Measurements from ENCODE around the gene GRID2. TPM values are rescaled to one million over a fixed set of nuclear protein-coding genes. Genes with fewer than 3 reads are reported as not detected.

Gene GRID2
- total and polyA plus RNA-seq, 2 of the 4 experiments (the other 2 are of a cell fraction) = under 0.01 TPM; not detected in 1

GRCh38 chr4:93217431-93217830 is 913.7 kb downstream of the GRID2 start:
- H2BK5ac ChIP-seq (ENCODE audit: low read depth, low read length, poor library complexity, severe bottlenecking) = no peak overlapping the region
- H4K5ac ChIP-seq (ENCODE audit: low read depth, low read length) = no peak overlapping the region
- H3K36me3 ChIP-seq (ENCODE audit: control insufficient read depth, insufficient read depth, low read length) = no peaks in the 10 kb centered on the region
- no peak overlapping the region for H3K4ac ChIP-seq (ENCODE audit: low read depth, low read length)
- WGBS, 2 experiments (ENCODE audit: extremely low coverage in 2 of 2, insufficient read length in 1 of 2) = no CpG with 5 or more reads among the region's 2 CpGs
- ChIA-PET POLR2A (ENCODE audit: unreplicated experiment) (no interaction called here), CTCF (no interaction called here)
- no peaks in the 10 kb centered on the region for H3K9me3 ChIP-seq (ENCODE audit: control insufficient read depth, insufficient read depth, low read length)
- H3K4me2 ChIP-seq (ENCODE audit: low read depth, low read length) = no peak overlapping the region
- no peak overlapping the region for H2AFZ ChIP-seq (replicated peaks; ENCODE audit: low read length, poor library complexity)
- ATAC-seq (ENCODE audit: low read depth) (no peak), DNase-seq (no peak)
- no peak overlapping the region for H4K8ac ChIP-seq (ENCODE audit: low read depth in 2 of 2, low read length in 2 of 2)
- no peaks in the 10 kb centered on the region for H3K27me3 ChIP-seq (ENCODE audit: control insufficient read depth, insufficient read depth, low read length)
- H3K27ac ChIP-seq (ENCODE audit: insufficient read depth, low read length) = no peak overlapping the region
- TF ChIP-seq RCOR1 (IDR thresholded peaks at IDR 0.05; ENCODE audit: insufficient replicate concordance, low read length) = no peak
- TF ChIP-seq, protein P1, sequence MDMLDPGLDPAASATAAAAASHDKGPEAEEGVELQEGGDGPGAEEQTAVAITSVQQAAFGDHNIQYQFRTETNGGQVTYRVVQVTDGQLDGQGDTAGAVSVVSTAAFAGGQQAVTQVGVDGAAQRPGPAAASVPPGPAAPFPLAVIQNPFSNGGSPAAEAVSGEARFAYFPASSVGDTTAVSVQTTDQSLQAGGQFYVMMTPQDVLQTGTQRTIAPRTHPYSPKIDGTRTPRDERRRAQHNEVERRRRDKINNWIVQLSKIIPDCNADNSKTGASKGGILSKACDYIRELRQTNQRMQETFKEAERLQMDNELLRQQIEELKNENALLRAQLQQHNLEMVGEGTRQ (IDR thresholded peaks at IDR 0.05; ENCODE audit: low read depth, low read length) = no peak
- TF ChIP-seq, protein P2, sequence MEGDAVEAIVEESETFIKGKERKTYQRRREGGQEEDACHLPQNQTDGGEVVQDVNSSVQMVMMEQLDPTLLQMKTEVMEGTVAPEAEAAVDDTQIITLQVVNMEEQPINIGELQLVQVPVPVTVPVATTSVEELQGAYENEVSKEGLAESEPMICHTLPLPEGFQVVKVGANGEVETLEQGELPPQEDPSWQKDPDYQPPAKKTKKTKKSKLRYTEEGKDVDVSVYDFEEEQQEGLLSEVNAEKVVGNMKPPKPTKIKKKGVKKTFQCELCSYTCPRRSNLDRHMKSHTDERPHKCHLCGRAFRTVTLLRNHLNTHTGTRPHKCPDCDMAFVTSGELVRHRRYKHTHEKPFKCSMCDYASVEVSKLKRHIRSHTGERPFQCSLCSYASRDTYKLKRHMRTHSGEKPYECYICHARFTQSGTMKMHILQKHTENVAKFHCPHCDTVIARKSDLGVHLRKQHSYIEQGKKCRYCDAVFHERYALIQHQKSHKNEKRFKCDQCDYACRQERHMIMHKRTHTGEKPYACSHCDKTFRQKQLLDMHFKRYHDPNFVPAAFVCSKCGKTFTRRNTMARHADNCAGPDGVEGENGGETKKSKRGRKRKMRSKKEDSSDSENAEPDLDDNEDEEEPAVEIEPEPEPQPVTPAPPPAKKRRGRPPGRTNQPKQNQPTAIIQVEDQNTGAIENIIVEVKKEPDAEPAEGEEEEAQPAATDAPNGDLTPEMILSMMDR (conservative IDR thresholded peaks at IDR 0.05; ENCODE audit: low read depth, low read length) = no peak
- no peak for TF ChIP-seq SMC3 (IDR thresholded peaks at IDR 0.05; ENCODE audit: low read depth, low read length)
- TF ChIP-seq CEBPB (IDR thresholded peaks at IDR 0.05; ENCODE audit: low read depth, low read length) = no peak
- no peak for TF ChIP-seq ELK1 (IDR thresholded peaks at IDR 0.05; ENCODE audit: borderline replicate concordance, low read depth, low read length)
- TF ChIP-seq RAD21 (IDR thresholded peaks at IDR 0.05; ENCODE audit: low read length) = no peak
- TF ChIP-seq MAZ (IDR thresholded peaks at IDR 0.05; ENCODE audit: borderline replicate concordance, low read depth, low read length) = no peak
- TF ChIP-seq NFE2L2 (IDR thresholded peaks at IDR 0.05; ENCODE audit: low read depth, low read length) = no peak
- TF ChIP-seq MAFK (IDR thresholded peaks at IDR 0.05; ENCODE audit: low read depth, low read length) = no peak
- no peak for TF ChIP-seq CHD1 (IDR thresholded peaks at IDR 0.05; ENCODE audit: low read depth, low read length)
- no peak for TF ChIP-seq FOS (IDR thresholded peaks at IDR 0.05; ENCODE audit: low read depth, low read length)
- TF ChIP-seq BHLHE40 (IDR thresholded peaks at IDR 0.05; ENCODE audit: low read depth, low read length) = no peak
- TF ChIP-seq RFX5 (IDR thresholded peaks at IDR 0.05; ENCODE audit: low read depth, low read length) = no peak
- no peak for TF ChIP-seq POLR2A (IDR thresholded peaks at IDR 0.05; ENCODE audit: low read depth, low read length)
- TF ChIP-seq MXI1 (IDR thresholded peaks at IDR 0.05; ENCODE audit: borderline replicate concordance, low read depth, low read length) = no peak
- H2BK120ac ChIP-seq (ENCODE audit: low read depth, low read length) = no peak overlapping the region
- no peaks in the 10 kb centered on the region for H3K79me1 ChIP-seq (ENCODE audit: low read depth in 1 of 2, low read length in 2 of 2)
- H3K4me1 ChIP-seq (ENCODE audit: control insufficient read depth, insufficient read depth, low read length) = no peaks in the 10 kb centered on the region
- no peak overlapping the region for H4K91ac ChIP-seq (ENCODE audit: insufficient read depth, low read depth, low read length)
- H3K9ac ChIP-seq (ENCODE audit: low read depth, low read length) = no peak overlapping the region
- no peak overlapping the region for H2BK20ac ChIP-seq (ENCODE audit: low read depth, low read length)
- in situ Hi-C loops (cut with MboI; ENCODE audit: low sequenced_read_pairs) = no loop called here
- H3K14ac ChIP-seq (replicated peaks; ENCODE audit: low read depth, low read length) = no peak overlapping the region
- H2AK5ac ChIP-seq (ENCODE audit: low read depth, low read length) = no peak overlapping the region
- no peak overlapping the region for H3K56ac ChIP-seq (ENCODE audit: extremely low read depth, insufficient read depth, low read length)
- BruUV-seq (replicated peaks) = no TSS peak
- H3K18ac ChIP-seq (ENCODE audit: low read depth, low read length) = no peak overlapping the region
- dilution Hi-C loops (cut with HindIII; ENCODE audit: low sequenced_read_pairs, unreplicated experiment) = no loop called here
- no peak overlapping the region for H3K4me3 ChIP-seq (ENCODE audit: insufficient read depth, low read depth, low read length)
- H3K9me1 ChIP-seq (ENCODE audit: insufficient read depth, low read length) = no peaks in the 10 kb centered on the region
- intact Hi-C loops (cut with micrococcal nuclease) = no loop called here
- no peaks in the 10 kb centered on the region for H4K20me1 ChIP-seq (ENCODE audit: insufficient read depth, low read length)
- H3K23ac ChIP-seq (ENCODE audit: low read depth, low read length) = no peak overlapping the region
- H2AK9ac ChIP-seq (replicated peaks; ENCODE audit: low read depth, low read length, poor library complexity) = no peak overlapping the region
- no peak overlapping the region for H2BK15ac ChIP-seq (ENCODE audit: low read depth, low read length)
